H1 (cell line): ENCODE measurements around the gene SNAP25. TPM values are rescaled to one million over a fixed set of nuclear protein-coding genes. Genes with fewer than 3 reads are reported as not detected.

ENCODE experiments used
- ASH2L ChIP-seq: fragments of 200-600, 300-600 bp; sonication (generic); IDR thresholded peaks from one replicate; pipeline ENCODE4 v1.7.1; 2017; ENCODE audit warnings: low read length
- EGR1 ChIP-seq: IDR thresholded peaks from 2 replicates; pipeline ENCODE4 v1.6.1; 2011; ENCODE audit warnings: low read depth, low read length, borderline replicate concordance
- KDM4A ChIP-seq: IDR thresholded peaks from one replicate; pipeline ENCODE4 v1.7.1; 2012; ENCODE audit warnings: low read depth, mild to moderate bottlenecking, moderate library complexity, low read length, inconsistent platforms; ENCODE audit not compliant: severe bottlenecking
- PHF8 ChIP-seq: fragments of 200-600 bp; sonication (generic); conservative IDR thresholded peaks from 2 replicates; pipeline ENCODE4 v1.7.1; 2012; ENCODE audit warnings: low read depth, mild to moderate bottlenecking, inconsistent platforms, low read length, moderate library complexity
- RBBP5 ChIP-seq: IDR thresholded peaks from 2 replicates; pipeline ENCODE4 v1.7.1; 2012; ENCODE audit warnings: low read depth, mild to moderate bottlenecking, inconsistent platforms, low read length, moderate library complexity, borderline replicate concordance
- RXRA ChIP-seq: IDR thresholded peaks from 2 replicates; pipeline ENCODE4 v1.6.1; 2011; ENCODE audit warnings: low read depth, mild to moderate bottlenecking, low read length, moderate library complexity; ENCODE audit not compliant: insufficient read depth
- SRF ChIP-seq: IDR thresholded peaks from 2 replicates; pipeline ENCODE4 v1.6.1; 2011; ENCODE audit warnings: mild to moderate bottlenecking, low read depth, low read length, moderate library complexity
- polyA plus RNA-seq, 7 experiments: library from polyadenylated mRNA; depleted of rRNA in 3 of 7; stranded (reverse) in 5 of 7; unstranded in 2 of 7; fragments of >200 nt in 5 of 7; fragments of 200-250 nt in 2 of 7; gene quantifications; 1 replicate in 5 of 7; 2 replicates in 1 of 7; 4 replicates in 1 of 7; pipeline versions ENCODE4 v1.2.1 to v1.2.3, GENCODE V29; 2011 to 2013; ENCODE audit warnings: missing spikeins in 2 of 7, mixed read lengths in 2 of 7
- total RNA-seq: library from RNA; stranded (reverse); fragmentation: NEBNext Ultra II Directional; extraction: Animal tissue kit (Norgen Biotek cat#: 25700); gene quantifications from 2 replicates; pipeline ENCODE4 v1.2.1, GENCODE V29; 2021
- TF ChIP-seq, protein P1 (sequence below): fragments of 300-600 bp; sonication (generic); IDR thresholded peaks from 2 replicates; pipeline ENCODE4 v1.7.1; 2012; ENCODE audit warnings: low read length, moderate library complexity, mild to moderate bottlenecking, inconsistent platforms; ENCODE audit not compliant: insufficient replicate concordance
- TF ChIP-seq, protein P2 (sequence below): IDR thresholded peaks from 2 replicates; pipeline ENCODE4 v1.6.1; 2011; ENCODE audit warnings: low read depth, mild to moderate bottlenecking, low read length; ENCODE audit not compliant: insufficient read depth

SNAP25 gene
- total and polyA plus RNA-seq, 2 of the 8 experiments (the other 6 are each of a cell fraction or from before 2014, with no cell fraction given), result 0.51 to 0.52 TPM

GRCh38 chr20:10239954-10240353 is 21.3 kb downstream of the SNAP25 start (continued):
- TF ChIP-seq, protein P1, sequence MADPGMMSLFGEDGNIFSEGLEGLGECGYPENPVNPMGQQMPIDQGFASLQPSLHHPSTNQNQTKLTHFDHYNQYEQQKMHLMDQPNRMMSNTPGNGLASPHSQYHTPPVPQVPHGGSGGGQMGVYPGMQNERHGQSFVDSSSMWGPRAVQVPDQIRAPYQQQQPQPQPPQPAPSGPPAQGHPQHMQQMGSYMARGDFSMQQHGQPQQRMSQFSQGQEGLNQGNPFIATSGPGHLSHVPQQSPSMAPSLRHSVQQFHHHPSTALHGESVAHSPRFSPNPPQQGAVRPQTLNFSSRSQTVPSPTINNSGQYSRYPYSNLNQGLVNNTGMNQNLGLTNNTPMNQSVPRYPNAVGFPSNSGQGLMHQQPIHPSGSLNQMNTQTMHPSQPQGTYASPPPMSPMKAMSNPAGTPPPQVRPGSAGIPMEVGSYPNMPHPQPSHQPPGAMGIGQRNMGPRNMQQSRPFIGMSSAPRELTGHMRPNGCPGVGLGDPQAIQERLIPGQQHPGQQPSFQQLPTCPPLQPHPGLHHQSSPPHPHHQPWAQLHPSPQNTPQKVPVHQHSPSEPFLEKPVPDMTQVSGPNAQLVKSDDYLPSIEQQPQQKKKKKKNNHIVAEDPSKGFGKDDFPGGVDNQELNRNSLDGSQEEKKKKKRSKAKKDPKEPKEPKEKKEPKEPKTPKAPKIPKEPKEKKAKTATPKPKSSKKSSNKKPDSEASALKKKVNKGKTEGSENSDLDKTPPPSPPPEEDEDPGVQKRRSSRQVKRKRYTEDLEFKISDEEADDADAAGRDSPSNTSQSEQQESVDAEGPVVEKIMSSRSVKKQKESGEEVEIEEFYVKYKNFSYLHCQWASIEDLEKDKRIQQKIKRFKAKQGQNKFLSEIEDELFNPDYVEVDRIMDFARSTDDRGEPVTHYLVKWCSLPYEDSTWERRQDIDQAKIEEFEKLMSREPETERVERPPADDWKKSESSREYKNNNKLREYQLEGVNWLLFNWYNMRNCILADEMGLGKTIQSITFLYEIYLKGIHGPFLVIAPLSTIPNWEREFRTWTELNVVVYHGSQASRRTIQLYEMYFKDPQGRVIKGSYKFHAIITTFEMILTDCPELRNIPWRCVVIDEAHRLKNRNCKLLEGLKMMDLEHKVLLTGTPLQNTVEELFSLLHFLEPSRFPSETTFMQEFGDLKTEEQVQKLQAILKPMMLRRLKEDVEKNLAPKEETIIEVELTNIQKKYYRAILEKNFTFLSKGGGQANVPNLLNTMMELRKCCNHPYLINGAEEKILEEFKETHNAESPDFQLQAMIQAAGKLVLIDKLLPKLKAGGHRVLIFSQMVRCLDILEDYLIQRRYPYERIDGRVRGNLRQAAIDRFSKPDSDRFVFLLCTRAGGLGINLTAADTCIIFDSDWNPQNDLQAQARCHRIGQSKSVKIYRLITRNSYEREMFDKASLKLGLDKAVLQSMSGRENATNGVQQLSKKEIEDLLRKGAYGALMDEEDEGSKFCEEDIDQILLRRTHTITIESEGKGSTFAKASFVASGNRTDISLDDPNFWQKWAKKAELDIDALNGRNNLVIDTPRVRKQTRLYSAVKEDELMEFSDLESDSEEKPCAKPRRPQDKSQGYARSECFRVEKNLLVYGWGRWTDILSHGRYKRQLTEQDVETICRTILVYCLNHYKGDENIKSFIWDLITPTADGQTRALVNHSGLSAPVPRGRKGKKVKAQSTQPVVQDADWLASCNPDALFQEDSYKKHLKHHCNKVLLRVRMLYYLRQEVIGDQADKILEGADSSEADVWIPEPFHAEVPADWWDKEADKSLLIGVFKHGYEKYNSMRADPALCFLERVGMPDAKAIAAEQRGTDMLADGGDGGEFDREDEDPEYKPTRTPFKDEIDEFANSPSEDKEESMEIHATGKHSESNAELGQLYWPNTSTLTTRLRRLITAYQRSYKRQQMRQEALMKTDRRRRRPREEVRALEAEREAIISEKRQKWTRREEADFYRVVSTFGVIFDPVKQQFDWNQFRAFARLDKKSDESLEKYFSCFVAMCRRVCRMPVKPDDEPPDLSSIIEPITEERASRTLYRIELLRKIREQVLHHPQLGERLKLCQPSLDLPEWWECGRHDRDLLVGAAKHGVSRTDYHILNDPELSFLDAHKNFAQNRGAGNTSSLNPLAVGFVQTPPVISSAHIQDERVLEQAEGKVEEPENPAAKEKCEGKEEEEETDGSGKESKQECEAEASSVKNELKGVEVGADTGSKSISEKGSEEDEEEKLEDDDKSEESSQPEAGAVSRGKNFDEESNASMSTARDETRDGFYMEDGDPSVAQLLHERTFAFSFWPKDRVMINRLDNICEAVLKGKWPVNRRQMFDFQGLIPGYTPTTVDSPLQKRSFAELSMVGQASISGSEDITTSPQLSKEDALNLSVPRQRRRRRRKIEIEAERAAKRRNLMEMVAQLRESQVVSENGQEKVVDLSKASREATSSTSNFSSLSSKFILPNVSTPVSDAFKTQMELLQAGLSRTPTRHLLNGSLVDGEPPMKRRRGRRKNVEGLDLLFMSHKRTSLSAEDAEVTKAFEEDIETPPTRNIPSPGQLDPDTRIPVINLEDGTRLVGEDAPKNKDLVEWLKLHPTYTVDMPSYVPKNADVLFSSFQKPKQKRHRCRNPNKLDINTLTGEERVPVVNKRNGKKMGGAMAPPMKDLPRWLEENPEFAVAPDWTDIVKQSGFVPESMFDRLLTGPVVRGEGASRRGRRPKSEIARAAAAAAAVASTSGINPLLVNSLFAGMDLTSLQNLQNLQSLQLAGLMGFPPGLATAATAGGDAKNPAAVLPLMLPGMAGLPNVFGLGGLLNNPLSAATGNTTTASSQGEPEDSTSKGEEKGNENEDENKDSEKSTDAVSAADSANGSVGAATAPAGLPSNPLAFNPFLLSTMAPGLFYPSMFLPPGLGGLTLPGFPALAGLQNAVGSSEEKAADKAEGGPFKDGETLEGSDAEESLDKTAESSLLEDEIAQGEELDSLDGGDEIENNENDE, result no peak
- TF ChIP-seq KDM4A (no peak), EGR1 (no peak), ASH2L (no peak), RBBP5 (no peak), RXRA (no peak), SRF (no peak), PHF8 (no peak)
- TF ChIP-seq, protein P2, sequence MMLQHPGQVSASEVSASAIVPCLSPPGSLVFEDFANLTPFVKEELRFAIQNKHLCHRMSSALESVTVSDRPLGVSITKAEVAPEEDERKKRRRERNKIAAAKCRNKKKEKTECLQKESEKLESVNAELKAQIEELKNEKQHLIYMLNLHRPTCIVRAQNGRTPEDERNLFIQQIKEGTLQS, result no peak
